Central memory CD8-positive, alpha-beta T cell (primary cell): ENCODE results near the gene DNMBP.

Experiments used
- ATAC-seq: fragments of 150-1000 bp; cut with Tn5 transposase; replicated peaks from 2 replicates; pipeline ENCODE4 v1.10.0; 2022; ENCODE audit warnings: mild to moderate bottlenecking, moderate FRiP score, moderate number of reproducible peaks; ENCODE audit not compliant: poor library complexity, severe bottlenecking; ENCODE audit errors: extremely low read depth
- DNase-seq, 2 donors: peaks; one replicate each; pipeline ENCODE4 v3.0.0; 2021; ENCODE audit warnings: low spot score in 2 of 2
- H3K27ac Mint-ChIP-seq: one replicate; pipeline ENCODE4 v1.8.0; 2022; ENCODE audit warnings: low read depth, mild to moderate bottlenecking, moderate library complexity, mixed read lengths
- H3K27me3 Mint-ChIP-seq: one replicate; pipeline ENCODE4 v1.8.0; 2022; ENCODE audit warnings: mixed read lengths
- H3K36me3 Mint-ChIP-seq: one replicate; pipeline ENCODE4 v1.8.0; 2022; ENCODE audit warnings: mild to moderate bottlenecking, moderate library complexity, mixed read lengths; ENCODE audit not compliant: insufficient read depth
- H3K4me1 Mint-ChIP-seq: one replicate; pipeline ENCODE4 v1.8.0; 2022; ENCODE audit warnings: mixed read lengths
- H3K4me3 Mint-ChIP-seq: one replicate; pipeline ENCODE4 v1.8.0; 2022; ENCODE audit warnings: mild to moderate bottlenecking, moderate library complexity, mixed read lengths
- H3K9me3 Mint-ChIP-seq: one replicate; pipeline ENCODE4 v1.8.0; 2022; ENCODE audit warnings: mixed read lengths

The DNMBP gene

GRCh38 chr10:99921948-99922347 is 87.8 kb downstream of the DNMBP start:
- H3K4me3 Mint-ChIP-seq: no peak overlapping the region
- H3K4me1 Mint-ChIP-seq: peaks cover 4% of the 10 kb centered on the region
- DNase-seq (no peak), ATAC-seq (no peak)
- no peaks in the 10 kb centered on the region for H3K36me3 Mint-ChIP-seq
- H3K27me3 Mint-ChIP-seq: no peaks in the 10 kb centered on the region
- H3K9me3 Mint-ChIP-seq: no peaks in the 10 kb centered on the region
- H3K27ac Mint-ChIP-seq: no peak overlapping the region

- ATAC-seq (no peak), DNase-seq (no peak)
- Mint-ChIP-seq H3K9me3 (no peaks in the 10 kb centered on the region), H3K27me3 (no peaks in the 10 kb centered on the region), H3K4me3 (no peak overlapping the region), H3K4me1 (peaks cover 4% of the 10 kb centered on the region), H3K36me3 (no peaks in the 10 kb centered on the region), H3K27ac (no peak overlapping the region)
These were observed 88.8 kb downstream of the DNMBP start for GRCh38 chr10:99920901-99921300.

- no peak overlapping the region for H3K4me3 Mint-ChIP-seq
- H3K9me3 Mint-ChIP-seq: no peaks in the 10 kb centered on the region
These were observed 89.3 kb downstream of the DNMBP start for GRCh38 chr10:99920486-99920885.

GRCh38 chr10:99917963-99918825 is 91.6 kb downstream of the DNMBP start:
- no peak overlapping the region for H3K4me3 Mint-ChIP-seq
- H3K4me1 Mint-ChIP-seq: peaks cover under 1% of the 10 kb centered on the region

More at GRCh38 chr10:99920486-99920885, 89.3 kb downstream of the DNMBP start:
- ATAC-seq (no peak), DNase-seq (no peak)
- Mint-ChIP-seq H3K27ac (no peak overlapping the region), H3K27me3 (no peaks in the 10 kb centered on the region), H3K36me3 (no peaks in the 10 kb centered on the region), H3K4me1 (peaks cover 4% of the 10 kb centered on the region)

GRCh38 chr10:99916776-99917175 is 93.0 kb downstream of the DNMBP start:
- no peaks in the 10 kb centered on the region for H3K36me3 Mint-ChIP-seq
- no peak for ATAC-seq
- no peak for DNase-seq
- H3K4me3 Mint-ChIP-seq: no peak overlapping the region
- no peaks in the 10 kb centered on the region for H3K9me3 Mint-ChIP-seq
- H3K27ac Mint-ChIP-seq: no peak overlapping the region
- H3K27me3 Mint-ChIP-seq: no peaks in the 10 kb centered on the region
- no peaks in the 10 kb centered on the region for H3K4me1 Mint-ChIP-seq

More at GRCh38 chr10:99917963-99918825, 91.6 kb downstream of the DNMBP start:
- Mint-ChIP-seq H3K27ac (no peak overlapping the region), H3K36me3 (no peaks in the 10 kb centered on the region), H3K27me3 (no peaks in the 10 kb centered on the region), H3K9me3 (no peaks in the 10 kb centered on the region)
- DNase-seq (no peak), ATAC-seq (no peak)

DNA sequence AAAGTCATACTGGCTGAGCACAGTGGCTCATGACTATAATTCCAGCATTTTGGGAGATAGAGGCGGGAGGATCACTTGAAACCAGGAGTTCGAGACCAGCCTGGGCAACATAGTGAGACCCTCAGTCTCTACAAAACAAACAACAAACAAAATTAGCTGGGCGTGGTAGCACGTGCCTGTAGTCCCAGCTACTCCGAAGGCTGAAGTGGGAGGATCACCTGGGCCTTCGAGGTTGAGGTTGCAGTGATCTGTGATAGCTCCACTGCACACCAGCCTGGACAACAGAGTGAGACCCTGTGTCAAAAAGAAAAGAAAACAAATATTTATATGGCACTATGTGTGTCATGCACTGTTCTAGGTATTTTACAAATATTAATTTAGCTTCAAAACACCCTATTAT is 94.3 kb downstream of the DNMBP start:
- no peaks in the 10 kb centered on the region for H3K36me3 Mint-ChIP-seq
- H3K4me3 Mint-ChIP-seq: no peak overlapping the region
- DNase-seq: no peak
- no peaks in the 10 kb centered on the region for H3K9me3 Mint-ChIP-seq
- H3K27ac Mint-ChIP-seq: no peak overlapping the region
- no peak for ATAC-seq
- no peaks in the 10 kb centered on the region for H3K4me1 Mint-ChIP-seq
- H3K27me3 Mint-ChIP-seq: no peaks in the 10 kb centered on the region

- DNase-seq (no peak), ATAC-seq (no peak)
- Mint-ChIP-seq H3K36me3 (peaks cover 1% of the 10 kb centered on the region), H3K27me3 (no peaks in the 10 kb centered on the region), H3K9me3 (no peaks in the 10 kb centered on the region), H3K4me3 (no peak overlapping the region), H3K27ac (no peak overlapping the region), H3K4me1 (no peaks in the 10 kb centered on the region)
These were observed 95.5 kb downstream of the DNMBP start for GRCh38 chr10:99914236-99914635.

- ATAC-seq (no peak), DNase-seq (no peak)
- H3K27me3 Mint-ChIP-seq: no peaks in the 10 kb centered on the region
- H3K4me3 Mint-ChIP-seq: no peak overlapping the region
- peaks cover 1% of the 10 kb centered on the region for H3K36me3 Mint-ChIP-seq
- no peak overlapping the region for H3K27ac Mint-ChIP-seq
- no peaks in the 10 kb centered on the region for H3K4me1 Mint-ChIP-seq
- no peaks in the 10 kb centered on the region for H3K9me3 Mint-ChIP-seq
These were observed 95.9 kb downstream of the DNMBP start for GRCh38 chr10:99913831-99914235.

- Mint-ChIP-seq H3K4me1 (no peaks in the 10 kb centered on the region), H3K4me3 (no peak overlapping the region), H3K27me3 (no peaks in the 10 kb centered on the region), H3K36me3 (peaks cover 9% of the 10 kb centered on the region), H3K9me3 (no peaks in the 10 kb centered on the region), H3K27ac (no peak overlapping the region)
- ATAC-seq (no peak), DNase-seq (no peak)
These were observed 97.7 kb downstream of the DNMBP start for GRCh38 chr10:99912041-99912440.

GRCh38 chr10:99908512-99908911 is 101.2 kb downstream of the DNMBP start:
- no peak overlapping the region for H3K27ac Mint-ChIP-seq
- ATAC-seq (no peak), DNase-seq (no peak)
- H3K9me3 Mint-ChIP-seq: no peaks in the 10 kb centered on the region
- no peaks in the 10 kb centered on the region for H3K27me3 Mint-ChIP-seq
- no peaks in the 10 kb centered on the region for H3K4me1 Mint-ChIP-seq
- H3K36me3 Mint-ChIP-seq: peaks cover 13% of the 10 kb centered on the region
- H3K4me3 Mint-ChIP-seq: no peak overlapping the region

DNA sequence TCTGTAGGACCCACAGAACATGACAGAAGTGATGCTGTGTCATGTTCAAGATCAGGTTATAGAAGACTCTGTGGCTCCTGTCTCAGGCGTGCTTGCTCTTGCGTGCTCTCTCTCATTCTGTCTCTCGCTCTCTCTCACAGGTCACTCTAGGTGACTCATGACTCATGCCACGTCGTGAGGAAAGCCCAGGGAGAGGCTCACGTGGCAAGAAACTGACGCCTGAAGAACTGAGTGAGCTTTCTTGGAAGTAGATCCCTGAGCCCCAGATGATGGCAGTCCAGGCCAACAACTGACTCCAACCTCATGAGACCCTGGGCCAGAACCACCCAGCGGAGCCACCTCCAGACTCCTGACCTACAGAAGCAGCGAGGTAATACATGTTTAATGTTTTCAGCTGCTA is 103.3 kb downstream of the DNMBP start:
- Mint-ChIP-seq H3K4me1 (no peaks in the 10 kb centered on the region), H3K36me3 (peaks cover 13% of the 10 kb centered on the region), H3K27me3 (no peaks in the 10 kb centered on the region), H3K9me3 (no peaks in the 10 kb centered on the region), H3K27ac (no peak overlapping the region), H3K4me3 (no peak overlapping the region)
- no peak for ATAC-seq
- no peak for DNase-seq

GRCh38 chr10:99905971-99906370 is 103.8 kb downstream of the DNMBP start:
- H3K4me1 Mint-ChIP-seq: no peaks in the 10 kb centered on the region
- H3K9me3 Mint-ChIP-seq: no peaks in the 10 kb centered on the region
- H3K27me3 Mint-ChIP-seq: no peaks in the 10 kb centered on the region
- no peak for DNase-seq
- peaks cover 13% of the 10 kb centered on the region for H3K36me3 Mint-ChIP-seq
- no peak for ATAC-seq
- no peak overlapping the region for H3K27ac Mint-ChIP-seq
- no peak overlapping the region for H3K4me3 Mint-ChIP-seq

DNA sequence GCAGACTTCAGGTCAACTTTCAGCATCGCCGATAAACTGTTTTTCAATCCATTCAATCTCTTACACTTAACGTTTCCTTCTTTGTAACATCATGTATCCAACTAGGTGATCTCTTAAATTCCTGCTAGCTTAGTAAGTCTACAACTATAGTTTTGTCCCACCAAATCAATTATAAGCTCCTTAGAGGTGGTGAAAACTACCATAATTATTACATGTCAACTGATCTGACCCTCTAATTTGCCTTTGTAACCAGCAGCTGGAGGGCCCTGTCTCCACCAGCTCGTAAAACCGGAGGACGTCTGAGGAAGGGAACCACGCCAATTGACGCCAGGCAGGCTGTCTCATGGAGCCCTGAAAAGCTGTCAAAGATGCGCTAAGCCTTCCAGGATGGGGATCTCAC is 113.9 kb downstream of the DNMBP start:
- DNase-seq (no peak), ATAC-seq (no peak)
- no peaks in the 10 kb centered on the region for H3K9me3 Mint-ChIP-seq
- no peaks in the 10 kb centered on the region for H3K27me3 Mint-ChIP-seq
- no peak overlapping the region for H3K4me3 Mint-ChIP-seq
- no peak overlapping the region for H3K27ac Mint-ChIP-seq
- H3K4me1 Mint-ChIP-seq: no peaks in the 10 kb centered on the region
- H3K36me3 Mint-ChIP-seq: peaks cover 26% of the 10 kb centered on the region
